GM23248 (cell line): ENCODE measurements around the gene PSMB11.

ENCODE experiments used
- EZH2 ChIP-seq: fragments of 200-600 bp; sonication (generic); IDR thresholded peaks from 2 replicates; pipeline ENCODE4 v1.6.1; 2018; ENCODE audit warnings: antibody characterized with exemption, mild to moderate bottlenecking; ENCODE audit not compliant: insufficient read depth, poor library complexity, severe bottlenecking
- EZH2phosphoT487 ChIP-seq: fragments of 200-600 bp; sonication (generic); IDR thresholded peaks from 2 replicates; pipeline ENCODE4 v1.6.1; 2018; ENCODE audit warnings: antibody characterized with exemption, moderate library complexity, mild to moderate bottlenecking, low read depth; ENCODE audit not compliant: insufficient read depth

DNA sequence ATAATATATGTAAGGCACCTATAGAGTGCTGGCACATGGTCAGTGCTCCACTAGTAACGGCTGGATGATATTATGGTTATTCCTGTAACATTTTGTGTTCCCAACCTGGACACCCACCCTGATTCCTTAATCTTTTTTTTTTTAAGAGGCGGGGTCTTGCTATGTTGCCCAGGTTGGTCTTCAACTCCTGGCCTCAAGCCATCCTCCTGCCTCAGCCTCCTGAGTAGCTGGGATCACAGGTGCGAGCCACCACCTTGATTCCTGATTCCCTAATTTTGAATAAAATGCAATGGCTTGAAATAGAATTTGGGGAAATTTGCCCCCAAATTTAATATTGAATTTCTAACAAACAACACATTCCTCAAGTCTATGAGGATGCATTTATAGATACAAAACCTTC lies 39.4 kb upstream of the PSMB11 start:
- TF ChIP-seq EZH2phosphoT487 (no peak), EZH2 (no peak)
